Nephron progenitor cell (in vitro differentiated cells): ENCODE data around the gene ADGRF3.
"Not testable (repeated sequence)": the region's sequence is repeated elsewhere in the genome, so short reads cannot be mapped to it uniquely, and the experiment has no call there.

Experiments used
- DNase-seq: peaks from one replicate; pipeline ENCODE4 v3.0.0; 2021
- H3K27ac Mint-ChIP-seq: 2 replicates; pipeline ENCODE4 v1.8.0; 2021; ENCODE audit warnings: mild to moderate bottlenecking, moderate library complexity, mixed read lengths
- H3K27me3 Mint-ChIP-seq: 2 replicates; pipeline ENCODE4 v1.8.0; 2021; ENCODE audit warnings: mild to moderate bottlenecking, low read depth, mixed read lengths; ENCODE audit not compliant: poor library complexity
- H3K36me3 Mint-ChIP-seq: 2 replicates; pipeline ENCODE4 v1.8.0; 2021; ENCODE audit warnings: low read depth, mixed read lengths
- H3K4me1 Mint-ChIP-seq: 2 replicates; pipeline ENCODE4 v1.8.0; 2021; ENCODE audit warnings: mixed read lengths
- H3K4me3 Mint-ChIP-seq: 2 replicates; pipeline ENCODE4 v1.8.0; 2021; ENCODE audit warnings: mild to moderate bottlenecking, moderate library complexity, mixed read lengths
- H3K9me3 Mint-ChIP-seq: 2 replicates; pipeline ENCODE4 v1.8.0; 2021; ENCODE audit warnings: mild to moderate bottlenecking, moderate library complexity, mixed read lengths
- TF ChIP-seq, protein P1 (sequence below): fragments of 200-600 bp; sonication (generic); IDR thresholded peaks from 2 replicates; pipeline ENCODE4 v1.5.0; 2021; ENCODE audit warnings: antibody characterized with exemption

ADGRF3 gene

GRCh38 chr2:26309921-26310320 is 36.7 kb downstream of the ADGRF3 start:
- DNase-seq, result no peak
- H3K4me3 Mint-ChIP-seq, result no peak overlapping the region
- TF ChIP-seq, protein P1, sequence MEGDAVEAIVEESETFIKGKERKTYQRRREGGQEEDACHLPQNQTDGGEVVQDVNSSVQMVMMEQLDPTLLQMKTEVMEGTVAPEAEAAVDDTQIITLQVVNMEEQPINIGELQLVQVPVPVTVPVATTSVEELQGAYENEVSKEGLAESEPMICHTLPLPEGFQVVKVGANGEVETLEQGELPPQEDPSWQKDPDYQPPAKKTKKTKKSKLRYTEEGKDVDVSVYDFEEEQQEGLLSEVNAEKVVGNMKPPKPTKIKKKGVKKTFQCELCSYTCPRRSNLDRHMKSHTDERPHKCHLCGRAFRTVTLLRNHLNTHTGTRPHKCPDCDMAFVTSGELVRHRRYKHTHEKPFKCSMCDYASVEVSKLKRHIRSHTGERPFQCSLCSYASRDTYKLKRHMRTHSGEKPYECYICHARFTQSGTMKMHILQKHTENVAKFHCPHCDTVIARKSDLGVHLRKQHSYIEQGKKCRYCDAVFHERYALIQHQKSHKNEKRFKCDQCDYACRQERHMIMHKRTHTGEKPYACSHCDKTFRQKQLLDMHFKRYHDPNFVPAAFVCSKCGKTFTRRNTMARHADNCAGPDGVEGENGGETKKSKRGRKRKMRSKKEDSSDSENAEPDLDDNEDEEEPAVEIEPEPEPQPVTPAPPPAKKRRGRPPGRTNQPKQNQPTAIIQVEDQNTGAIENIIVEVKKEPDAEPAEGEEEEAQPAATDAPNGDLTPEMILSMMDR, result no peak
- H3K9me3 Mint-ChIP-seq, result no peaks in the 10 kb centered on the region
- no peak overlapping the region for H3K27ac Mint-ChIP-seq
- peaks cover 26% of the 10 kb centered on the region for H3K4me1 Mint-ChIP-seq
- H3K36me3 Mint-ChIP-seq, result no peaks in the 10 kb centered on the region
- H3K27me3 Mint-ChIP-seq, result peaks cover 14% of the 10 kb centered on the region

DNA sequence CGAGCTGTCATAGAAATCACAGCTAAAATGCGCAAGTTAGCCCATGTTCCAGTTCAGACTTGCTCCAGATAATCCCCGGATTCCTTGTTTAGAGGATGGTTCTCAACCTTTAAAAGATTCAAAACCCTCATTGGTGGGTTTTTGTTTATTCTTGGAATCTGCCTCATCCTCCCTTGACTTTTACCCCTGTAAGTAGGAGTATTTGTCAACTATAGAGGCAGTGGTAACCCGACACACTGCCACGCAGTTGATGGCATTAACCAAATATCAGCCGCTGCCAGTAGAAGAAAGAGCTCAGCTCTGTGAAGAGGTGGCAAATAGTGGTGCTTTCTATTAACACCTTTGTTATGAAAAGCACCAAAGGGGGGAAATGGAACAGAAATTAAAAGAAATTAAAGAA is 41.0 kb downstream of the ADGRF3 start:
- TF ChIP-seq, protein P1, result no peak
- Mint-ChIP-seq H3K4me1 (peaks cover 32% of the 10 kb centered on the region), H3K9me3 (no peaks in the 10 kb centered on the region), H3K27ac (peak overlapping the region; percentile 97), H3K4me3 (peak overlapping the region; percentile 54), H3K27me3 (peaks cover 17% of the 10 kb centered on the region), H3K36me3 (no peaks in the 10 kb centered on the region)
- DNase-seq, result no peak

DNA sequence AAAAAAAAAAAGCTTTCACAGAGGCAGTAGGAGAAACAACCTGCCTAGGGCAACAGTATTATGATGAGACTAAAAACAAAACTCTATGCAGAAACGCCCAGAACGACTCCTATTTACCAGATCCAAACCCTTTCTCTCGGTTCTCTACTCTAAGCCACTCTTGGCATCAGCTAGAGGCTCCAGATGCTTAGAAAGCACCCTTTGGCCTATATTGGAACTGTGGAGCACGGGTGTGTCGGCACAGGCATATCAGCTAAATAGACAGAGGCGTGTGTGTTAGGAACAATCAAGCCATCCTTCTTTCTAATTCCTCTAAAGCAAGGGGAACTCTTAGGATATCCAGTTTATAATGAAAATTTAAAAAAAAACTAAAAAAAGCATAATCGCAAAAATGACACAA is 41.5 kb downstream of the ADGRF3 start:
- not testable (repeated sequence) for H3K4me3 Mint-ChIP-seq
- H3K4me1 Mint-ChIP-seq, result peaks cover 32% of the 10 kb centered on the region

GRCh38 chr2:26302846-26303245 is 43.7 kb downstream of the ADGRF3 start:
- no peaks in the 10 kb centered on the region for H3K9me3 Mint-ChIP-seq
- H3K4me1 Mint-ChIP-seq, result peaks cover 32% of the 10 kb centered on the region
- TF ChIP-seq, protein P1, result no peak
- peaks cover 11% of the 10 kb centered on the region for H3K27me3 Mint-ChIP-seq
- DNase-seq, result no peak
- H3K36me3 Mint-ChIP-seq, result no peaks in the 10 kb centered on the region
- H3K27ac Mint-ChIP-seq, result no peak overlapping the region
- no peak overlapping the region for H3K4me3 Mint-ChIP-seq

More for the DNA sequence above, 41.5 kb downstream of the ADGRF3 start:
- Mint-ChIP-seq H3K27ac (peak overlapping the region; percentile 57), H3K27me3 (peaks cover 17% of the 10 kb centered on the region)
- H3K9me3 Mint-ChIP-seq, DNase-seq, H3K36me3 Mint-ChIP-seq: not testable (repeated sequence)

DNA sequence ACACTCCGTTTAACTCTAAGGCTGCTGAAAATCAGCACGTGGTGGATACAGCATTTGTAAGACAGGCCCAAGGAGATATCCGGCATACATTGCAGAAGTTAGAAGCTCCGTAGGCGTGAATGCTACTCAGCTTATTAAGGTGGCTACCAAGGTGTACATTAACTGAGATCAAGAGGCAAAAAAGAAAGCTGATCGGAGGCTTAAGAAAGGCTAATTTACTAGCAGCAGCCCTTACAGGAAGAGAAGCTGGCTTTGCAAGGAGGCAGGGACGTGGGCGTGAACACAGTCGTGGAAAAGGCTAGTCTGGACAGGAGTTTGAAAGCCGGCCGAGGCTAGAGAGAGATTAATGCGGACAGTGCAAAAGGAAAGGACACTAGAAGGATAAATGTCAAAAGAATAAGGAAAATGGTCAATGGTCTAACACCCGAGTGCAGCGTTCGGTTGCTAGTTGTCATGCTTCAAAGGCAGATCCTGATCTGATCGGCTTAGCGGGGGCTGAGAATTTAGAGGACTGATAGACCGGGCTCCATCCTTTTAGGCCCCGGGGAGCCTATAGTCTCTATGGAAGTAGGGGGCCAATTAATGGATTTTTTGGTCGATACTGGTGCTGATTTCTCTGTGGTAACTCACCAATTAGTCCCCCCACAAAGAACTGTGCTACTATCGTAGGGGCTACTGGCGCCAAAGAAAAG is 46.2 kb downstream of the ADGRF3 start:
- H3K36me3 Mint-ChIP-seq, result no peaks in the 10 kb centered on the region
- peaks cover 11% of the 10 kb centered on the region for H3K27me3 Mint-ChIP-seq
- no peak for DNase-seq
- peaks cover 19% of the 10 kb centered on the region for H3K4me1 Mint-ChIP-seq
- no peak overlapping the region for H3K27ac Mint-ChIP-seq
- no peak overlapping the region for H3K4me3 Mint-ChIP-seq
- TF ChIP-seq, protein P1, result no peak
- H3K9me3 Mint-ChIP-seq, result no peaks in the 10 kb centered on the region

DNA sequence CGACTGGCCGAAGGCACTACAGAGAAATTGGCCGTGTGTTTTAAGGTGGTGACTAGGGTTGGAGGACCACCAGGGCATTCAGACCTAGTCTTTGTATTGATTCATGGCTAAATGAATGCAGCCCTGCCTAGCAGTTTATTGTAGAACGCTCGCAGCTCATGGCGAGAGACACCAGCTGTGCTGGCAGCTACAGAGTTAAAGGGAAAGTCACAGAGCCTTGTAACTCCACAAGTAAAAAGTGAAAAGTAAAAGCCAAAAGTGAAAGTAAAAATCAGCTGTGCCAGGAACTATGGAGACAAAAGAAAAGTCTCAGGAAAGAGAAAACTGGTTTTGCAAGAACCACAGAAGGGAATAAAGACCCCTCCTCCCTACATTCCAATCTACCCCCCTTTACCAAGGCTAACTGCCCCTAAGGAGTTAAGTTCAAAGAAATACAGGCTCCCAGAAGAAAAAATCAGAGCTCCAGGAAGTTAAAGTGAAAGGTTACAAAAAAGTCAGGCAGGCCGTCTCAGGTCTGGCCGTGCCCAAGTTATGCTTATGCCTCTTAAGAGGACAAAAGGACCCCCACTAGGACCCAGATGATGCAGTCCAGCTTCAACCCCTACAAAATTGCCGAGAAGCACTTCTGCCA is 47.0 kb downstream of the ADGRF3 start:
- peak; percentile 26 for DNase-seq
- no peaks in the 10 kb centered on the region for H3K36me3 Mint-ChIP-seq
- no peak overlapping the region for H3K27ac Mint-ChIP-seq

More for the DNA sequence above, 47.0 kb downstream of the ADGRF3 start:
- TF ChIP-seq, protein P1, result no peak
- no peaks in the 10 kb centered on the region for H3K9me3 Mint-ChIP-seq
- H3K27me3 Mint-ChIP-seq, result peaks cover 11% of the 10 kb centered on the region
- peaks cover 12% of the 10 kb centered on the region for H3K4me1 Mint-ChIP-seq
- H3K4me3 Mint-ChIP-seq, result no peak overlapping the region
